Kidney (tissue), 14 donors: Measurements from ENCODE around the gene ALAS1. TPM values are rescaled to one million over a fixed set of nuclear protein-coding genes. Genes with fewer than 3 reads are reported as not detected.

Experiments used
- DNase-seq, 5 donors: peaks; one replicate each; pipeline ENCODE4 v3.0.0-alpha.2; 2013 to 2020
- FAIRE-seq: peaks from 2 replicates; lab custom pipeline; 2012; peaks lifted over from hg19 to GRCh38; lab: Jason Lieb, UNC
- H3K27ac ChIP-seq, 2 donors: one replicate each; pipeline ENCODE4 v1.7.0; 2013; ENCODE audit warnings: low read depth in 2 of 2, low read length in 2 of 2, inconsistent platforms in 1 of 2
- H3K27me3 ChIP-seq: one replicate; pipeline ENCODE4 v1.7.1; 2013; ENCODE audit warnings: low read length, inconsistent platforms; ENCODE audit not compliant: control insufficient read depth, insufficient read depth
- H3K36me3 ChIP-seq, 3 donors: one replicate each; pipeline versions ENCODE4 v1.7.0 to v1.7.1; 2013; ENCODE audit warnings: low read length in 3 of 3, control low read depth in 1 of 3, inconsistent platforms in 1 of 3; ENCODE audit not compliant: insufficient read depth in 3 of 3, control insufficient read depth in 2 of 3
- H3K4me1 ChIP-seq, 3 donors: one replicate each; pipeline versions ENCODE4 v1.7.0 to v1.7.1; 2013; ENCODE audit warnings: low read length in 3 of 3, inconsistent platforms in 1 of 3, low read depth in 1 of 3; ENCODE audit not compliant: control insufficient read depth in 2 of 3, insufficient read depth in 2 of 3
- H3K4me3 ChIP-seq, 3 donors: one replicate each; pipeline versions ENCODE4 v1.7.0 to v1.8.1; 2013; ENCODE audit warnings: low read length in 3 of 3, control low read depth in 1 of 3, inconsistent platforms in 1 of 3
- H3K9ac ChIP-seq, 3 donors: one replicate each; pipeline versions ENCODE4 v1.7.0 to v1.7.1; 2013; ENCODE audit warnings: low read length in 3 of 3, control low read depth in 1 of 3, inconsistent platforms in 1 of 3
- H3K9me3 ChIP-seq, 3 donors: one replicate each; pipeline versions ENCODE4 v1.7.0 to v1.7.1; 2013; ENCODE audit warnings: low read length in 3 of 3, control low read depth in 1 of 3, inconsistent platforms in 1 of 3; ENCODE audit not compliant: control insufficient read depth in 2 of 3, insufficient read depth in 1 of 3
- CTCF ChIP-seq: IDR thresholded peaks from 3 replicates; pipeline ENCODE4 v1.5.1; 2012; ENCODE audit warnings: mild to moderate bottlenecking, moderate library complexity, borderline replicate concordance; ENCODE audit not compliant: insufficient read depth; ENCODE audit errors: extremely low read depth
- intact Hi-C: fragments of 100-400 bp; cut with DNase I; formaldehyde crosslinking; loops from one replicate; pipeline ENCODE4 v1.11.1; 2022
- polyA plus RNA-seq: library from polyadenylated mRNA; stranded (reverse); fragments of 350-450 nt; fragmentation: Illumina TruSeq; extraction: RNeasy Lipid Tissue Mini Kit (QIAGEN cat#74804); gene quantifications from one replicate; pipeline ENCODE4 v1.2.3, GENCODE V29; 2014; ENCODE audit warnings: low read depth, low replicate concordance; ENCODE audit not compliant: insufficient read depth
- total RNA-seq: library from RNA; stranded (reverse); fragmentation: NEBNext Ultra II Directional; extraction: Animal tissue kit (Norgen Biotek cat#: 25700); gene quantifications from one replicate; pipeline ENCODE4 v1.2.1, GENCODE V29; 2021
- donor health status: control.
- donor health status: control.
- donor health status: control.
- donor health status: control.
- donor health status: control.
- donor health status: DM: yes; HTN: yes; CAD: no.
- donor health status: Normal renal cell carcinoma (clear cell type).

Gene ALAS1
- total and polyA plus RNA-seq, 2 donors from 2014 or later, result 42.8 to 77.2 TPM

GRCh38 chr3:52221141-52221562 lies 23.2 kb downstream of the ALAS1 start:
- Histone ChIP-seq H3K36me3 (no peaks in the 10 kb centered on the region), H3K9ac (no peak overlapping the region), H3K27me3 (no peaks in the 10 kb centered on the region), H3K9me3 (no peaks in the 10 kb centered on the region), H3K4me1 (peaks cover 0 to 32% (median 4%) of the 10 kb centered on the region in 3 donors), H3K27ac (no peak overlapping the region), H3K4me3 (no peak overlapping the region)
- intact Hi-C loops, result loop anchor here (10.0 kb wide), 1 partner anchor 124 kb away; no protein-coding TSS in a partner anchor
- FAIRE-seq, result no peak
- DNase-seq, result peak in 1 of 5 donors; percentile 40
- TF ChIP-seq CTCF, result no peak

GRCh38 chr3:52221563-52222318 lies 23.8 kb downstream of the ALAS1 start:
- FAIRE-seq, result no peak
- Histone ChIP-seq H3K27ac (no peak overlapping the region), H3K9ac (no peak overlapping the region)

GRCh38 chr3:52222319-52223221 lies 24.6 kb downstream of the ALAS1 start:
- Histone ChIP-seq H3K27me3 (no peaks in the 10 kb centered on the region), H3K27ac (no peak overlapping the region), H3K36me3 (no peaks in the 10 kb centered on the region), H3K9ac (no peak overlapping the region), H3K9me3 (no peaks in the 10 kb centered on the region), H3K4me3 (no peak overlapping the region), H3K4me1 (peaks cover 0 to 20% (median 4%) of the 10 kb centered on the region in 3 donors)
- no peak for TF ChIP-seq CTCF
- intact Hi-C loops, result loop anchor here (10.0 kb wide), 1 partner anchor 122 kb away; no protein-coding TSS in a partner anchor
- FAIRE-seq, result no peak
- no peak for DNase-seq

More at GRCh38 chr3:52221563-52222318, 23.8 kb downstream of the ALAS1 start:
- Histone ChIP-seq H3K36me3 (no peaks in the 10 kb centered on the region), H3K27me3 (no peaks in the 10 kb centered on the region), H3K4me3 (no peak overlapping the region), H3K4me1 (peaks cover 0 to 28% (median 4%) of the 10 kb centered on the region in 3 donors), H3K9me3 (no peaks in the 10 kb centered on the region)
- TF ChIP-seq CTCF, result no peak
- DNase-seq, result peak in 1 of 5 donors; percentile 35
- intact Hi-C loops, result loop anchor here (10.0 kb wide), 1 partner anchor 123 kb away; no protein-coding TSS in a partner anchor
